GM21447 (cell line): Measurements from ENCODE around the gene PCYT2.
"Not testable (repeated sequence)": the region's sequence is repeated elsewhere in the genome, so short reads cannot be mapped to it uniquely, and the experiment has no call there.

ENCODE experiments used
- ATAC-seq: cut with Tn5 transposase; IDR thresholded peaks from one replicate; pipeline ENCODE4 v1.9.1; 2021; ENCODE audit not compliant: unreplicated experiment

Gene PCYT2

DNA sequence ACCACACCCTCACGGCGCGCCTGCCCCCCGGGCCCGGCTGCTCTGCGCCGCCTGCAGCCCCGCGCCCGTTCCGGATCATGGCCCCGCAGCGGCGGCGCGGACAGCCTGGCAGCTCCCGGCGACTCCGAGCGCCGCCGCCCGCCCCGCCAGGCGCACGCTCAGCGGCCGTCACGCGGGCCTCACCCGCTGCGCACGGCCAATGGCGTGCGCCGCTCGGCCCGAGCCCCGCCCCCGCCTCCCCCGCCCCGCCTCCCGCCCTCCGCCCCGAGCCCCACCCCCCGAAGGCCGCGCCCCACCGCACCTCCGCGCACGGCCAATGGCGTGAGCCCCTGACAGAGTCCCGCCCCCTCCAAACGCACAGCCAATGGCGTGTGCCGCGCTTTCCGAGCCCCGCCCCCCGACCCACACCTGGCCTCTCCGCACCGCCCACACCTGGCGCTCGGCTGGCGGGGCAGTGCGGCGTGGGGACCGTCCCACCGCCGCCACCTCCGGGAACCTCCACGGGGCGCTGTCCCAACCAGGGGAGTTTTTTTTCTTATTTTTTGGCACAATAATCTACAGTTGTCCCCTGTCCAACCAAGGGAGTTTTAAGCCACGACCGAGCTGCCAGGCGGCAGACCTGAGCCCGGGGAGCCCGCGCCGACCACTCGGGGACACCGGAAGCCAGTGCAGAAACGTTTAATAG is at the start of gene PCYT2:
Gene PCYT2 (minus strand): TSS at position 123 of the 685 bp plus-strand sequence. CDS start 44 bp downstream, at position 79.
- ATAC-seq, result peak; percentile 67

DNA sequence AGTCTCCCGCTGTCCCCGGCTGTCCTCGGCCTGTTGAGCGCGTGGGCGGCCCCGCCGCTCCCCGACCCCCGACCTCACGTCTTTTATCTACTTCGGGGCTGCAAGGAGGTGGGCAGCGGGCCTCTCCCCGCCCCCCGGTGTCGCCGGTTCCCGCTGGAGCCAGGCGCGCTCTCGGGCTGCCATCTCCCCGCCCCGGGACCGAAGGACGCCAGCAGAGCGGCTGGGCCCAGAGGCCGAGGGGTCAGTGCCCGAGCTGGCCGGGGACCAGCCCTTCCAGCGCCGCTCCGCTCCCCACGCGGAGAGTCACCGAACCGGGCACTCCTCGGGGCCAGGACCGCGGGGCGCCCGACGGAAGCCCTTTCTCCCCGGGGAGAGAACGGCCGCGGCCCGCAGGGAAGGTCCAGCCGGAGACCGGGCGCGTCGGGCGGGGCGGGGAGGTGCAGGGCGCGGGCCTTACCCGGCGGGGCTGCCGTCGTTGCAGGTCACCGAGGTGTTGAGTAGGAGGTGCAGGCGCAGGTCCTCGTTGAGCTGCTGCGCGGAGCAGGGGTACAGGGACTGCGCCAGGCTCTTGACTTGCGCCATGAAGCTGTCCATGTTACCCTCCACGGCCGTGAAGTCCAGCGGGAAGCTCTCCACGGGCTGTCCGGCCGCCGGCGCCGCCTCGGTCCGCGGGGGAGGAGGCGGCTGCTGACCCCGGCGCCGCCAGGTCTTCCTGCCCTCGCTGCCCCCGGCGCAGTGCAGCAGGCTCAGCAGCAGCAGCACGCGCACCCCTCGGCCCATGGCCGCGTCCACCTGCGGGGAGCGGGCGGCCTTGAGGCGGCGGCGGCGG is 49.1 kb upstream of the PCYT2 start:
- no peak for ATAC-seq

DNA sequence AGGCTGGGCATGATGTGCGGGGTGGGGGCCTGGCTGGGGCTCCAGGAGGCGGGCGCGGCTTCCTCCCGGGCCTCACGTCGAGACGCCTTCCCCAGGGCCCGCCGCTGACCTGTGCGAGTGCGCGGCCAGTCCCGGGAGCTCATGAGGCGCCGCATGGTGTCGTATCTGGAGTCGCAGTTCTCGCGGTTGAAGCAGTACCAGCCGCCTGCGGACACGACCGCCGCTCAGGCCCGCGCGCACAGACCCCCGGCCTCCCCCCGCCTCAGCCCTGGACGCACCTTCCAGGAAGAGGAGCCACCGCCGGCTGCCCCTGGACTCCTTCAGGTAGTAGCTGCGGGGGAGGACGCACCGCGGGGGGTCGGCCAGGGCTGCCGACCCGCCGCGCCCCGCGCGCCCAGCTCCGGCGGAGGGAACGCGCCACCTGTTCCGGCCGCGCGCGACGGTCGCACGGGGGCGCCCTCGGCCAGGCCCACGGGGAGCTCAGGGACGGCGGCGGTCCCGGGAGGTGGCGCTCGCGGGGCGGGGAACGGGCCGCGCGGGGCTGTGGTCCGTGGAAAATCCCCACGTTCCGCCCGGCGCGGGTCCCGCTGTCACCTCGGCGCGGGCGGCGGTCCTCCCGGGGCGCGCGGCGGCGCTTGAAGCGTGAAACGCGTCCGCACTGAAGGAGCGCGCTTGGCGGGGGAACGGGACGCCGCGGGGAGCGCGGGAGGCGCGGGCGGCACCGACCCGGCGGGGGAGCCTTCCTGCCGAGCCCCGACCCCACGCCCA is 48.3 kb upstream of the PCYT2 start:
- no peak for ATAC-seq

DNA sequence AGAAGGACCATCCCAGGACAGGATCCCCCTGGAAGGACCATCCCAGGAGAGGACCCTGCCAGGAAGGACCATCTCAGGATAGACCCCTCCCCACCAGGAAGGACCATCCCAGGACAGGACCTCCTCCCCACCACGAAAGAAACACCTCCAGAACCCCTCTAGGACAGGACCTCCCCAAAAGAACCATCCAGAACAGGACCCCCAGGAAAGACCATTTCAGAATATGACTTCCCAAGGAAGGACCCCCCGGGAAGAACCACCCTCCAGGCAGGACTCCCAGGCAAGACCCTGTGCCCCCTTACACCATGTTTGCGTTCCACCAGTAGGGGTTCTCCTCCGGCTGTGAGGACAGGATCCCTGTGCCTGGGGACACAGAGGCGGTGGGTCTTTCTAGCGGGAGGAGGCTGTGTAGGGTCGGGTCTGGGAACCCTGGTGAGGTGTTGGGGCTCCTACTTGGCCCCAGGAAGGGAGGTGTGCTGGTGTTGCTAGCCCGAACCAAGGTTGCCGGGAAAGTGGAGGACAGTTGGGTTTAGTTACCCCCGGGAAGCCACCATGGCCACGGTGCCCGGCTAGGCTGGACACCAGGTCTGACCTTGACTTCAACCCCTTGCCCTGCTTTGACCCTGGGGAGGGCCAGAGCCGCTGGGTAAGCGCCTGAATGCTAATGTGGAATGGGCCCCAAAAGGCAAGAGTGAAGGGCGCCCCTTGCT is 47.6 kb upstream of the PCYT2 start:
- no peak for ATAC-seq

DNA sequence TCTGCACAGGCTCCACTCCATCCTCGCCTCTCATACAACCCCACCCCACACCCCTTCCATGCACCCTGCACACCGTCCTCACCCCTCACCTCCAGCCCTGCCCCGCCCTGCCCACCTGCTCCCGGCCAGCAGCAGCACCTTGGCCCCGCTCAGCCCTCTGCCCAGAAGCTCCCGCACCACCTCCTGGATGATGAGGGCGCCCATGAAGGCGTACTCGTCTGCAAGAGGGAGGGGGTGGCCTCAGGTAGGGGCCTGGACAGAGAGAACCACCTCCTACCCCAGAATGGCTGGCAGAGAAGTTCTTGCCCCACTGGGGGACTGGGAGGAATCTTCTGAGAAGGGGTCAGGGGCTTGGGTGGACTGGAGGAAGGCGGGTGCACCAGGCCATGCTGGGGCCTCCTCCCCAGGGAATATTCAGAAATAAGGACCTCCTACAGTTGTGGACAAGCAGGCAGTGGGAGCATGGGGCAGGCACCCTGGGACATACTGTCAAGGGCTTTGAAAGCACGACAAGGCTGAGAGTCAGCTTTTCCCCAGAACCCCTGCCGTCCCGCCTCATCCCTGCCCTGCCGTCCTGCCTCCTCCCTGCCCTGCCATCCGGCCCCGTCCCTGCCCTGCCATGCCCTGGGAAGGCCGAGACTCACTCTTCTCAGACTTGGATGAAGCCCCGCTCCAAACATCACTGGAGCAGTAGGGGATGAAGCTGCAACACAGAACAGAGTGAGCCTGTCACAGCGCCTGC is 46.7 kb upstream of the PCYT2 start:
- no peak for ATAC-seq

DNA sequence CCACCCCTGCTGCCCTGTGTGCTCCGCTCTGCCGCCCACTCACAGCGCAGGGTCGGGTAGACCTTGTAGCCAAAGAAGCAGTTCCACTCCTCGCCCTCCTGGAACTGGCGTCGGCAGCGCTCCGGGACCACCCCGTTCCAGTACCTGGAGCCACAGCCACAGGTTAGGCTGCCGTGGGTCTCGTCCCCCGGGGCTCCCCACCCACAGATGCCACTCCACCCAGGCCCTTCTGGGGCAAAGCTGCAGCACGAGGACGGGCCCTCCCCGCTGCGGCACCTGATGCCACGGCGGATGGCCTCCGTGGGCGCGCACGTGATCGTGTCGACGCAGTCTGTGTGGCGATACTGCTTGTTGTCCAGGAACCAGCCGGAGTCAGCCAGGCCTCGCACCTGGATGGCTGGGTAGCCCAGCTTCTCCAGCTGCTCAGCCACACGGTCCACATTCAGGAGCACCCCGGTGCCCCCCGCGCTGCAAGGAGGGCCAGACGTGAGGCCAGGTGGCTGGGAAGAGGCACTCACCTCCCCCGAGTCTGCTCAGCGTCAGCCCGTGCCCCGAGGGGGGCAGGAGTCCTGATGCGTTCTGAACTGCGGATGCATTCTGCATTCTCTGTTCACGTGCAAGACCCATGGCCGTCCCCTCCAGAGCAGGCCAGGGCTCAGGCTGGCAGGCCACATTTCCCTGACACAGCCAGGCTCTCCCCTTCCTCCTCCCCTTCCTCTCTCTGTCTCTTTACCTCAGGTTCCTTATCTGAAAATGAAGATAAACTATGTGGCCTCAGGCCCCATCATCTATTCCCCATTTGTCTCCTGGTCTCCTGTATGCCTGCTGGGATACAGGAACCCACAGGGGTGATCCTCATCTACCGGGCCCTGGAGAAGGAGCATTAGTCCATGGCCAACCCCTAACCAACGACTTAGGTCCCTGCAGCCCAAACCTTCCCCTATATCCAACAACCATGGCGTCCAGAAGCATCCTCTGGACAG is 45.7 kb upstream of the PCYT2 start:
- no peak for ATAC-seq

DNA sequence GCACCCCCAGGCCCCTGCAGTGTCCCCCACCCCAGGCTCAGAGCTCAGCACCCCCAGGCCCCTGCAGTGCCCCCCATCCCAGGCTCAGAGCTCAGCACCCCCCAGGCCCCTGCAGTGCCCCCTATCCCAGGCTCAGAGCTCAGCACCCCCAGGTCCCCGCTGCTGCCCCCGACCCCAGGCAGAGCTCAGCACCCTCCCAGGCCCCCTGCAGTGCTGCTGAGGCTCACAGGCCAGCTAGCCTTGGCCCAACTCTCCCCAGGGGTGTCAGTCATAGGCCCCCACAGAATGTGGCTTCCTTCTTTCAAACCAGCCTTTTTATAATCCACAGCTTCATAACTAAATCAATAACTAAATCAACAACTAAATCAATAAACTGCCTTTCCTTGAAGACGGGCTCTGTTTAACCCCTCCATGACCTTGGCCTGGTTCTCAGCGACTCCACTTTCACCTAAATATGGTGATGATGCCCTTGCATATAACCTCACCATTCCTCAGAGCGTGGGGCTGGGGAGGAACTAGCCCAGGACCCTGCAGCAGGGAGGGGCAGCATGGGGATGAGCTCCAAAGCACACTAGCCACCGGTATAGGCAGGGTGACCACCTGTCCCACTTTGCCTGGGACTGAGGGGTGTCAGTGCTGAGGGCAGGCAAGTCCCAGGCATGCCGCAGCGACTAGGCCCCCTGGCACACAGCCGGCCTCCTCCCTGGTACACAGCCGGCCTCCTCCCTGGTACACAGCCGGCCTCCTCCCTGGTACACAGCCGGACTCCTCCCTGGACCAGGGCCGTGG is 44.8 kb upstream of the PCYT2 start:
- ATAC-seq, result no peak

DNA sequence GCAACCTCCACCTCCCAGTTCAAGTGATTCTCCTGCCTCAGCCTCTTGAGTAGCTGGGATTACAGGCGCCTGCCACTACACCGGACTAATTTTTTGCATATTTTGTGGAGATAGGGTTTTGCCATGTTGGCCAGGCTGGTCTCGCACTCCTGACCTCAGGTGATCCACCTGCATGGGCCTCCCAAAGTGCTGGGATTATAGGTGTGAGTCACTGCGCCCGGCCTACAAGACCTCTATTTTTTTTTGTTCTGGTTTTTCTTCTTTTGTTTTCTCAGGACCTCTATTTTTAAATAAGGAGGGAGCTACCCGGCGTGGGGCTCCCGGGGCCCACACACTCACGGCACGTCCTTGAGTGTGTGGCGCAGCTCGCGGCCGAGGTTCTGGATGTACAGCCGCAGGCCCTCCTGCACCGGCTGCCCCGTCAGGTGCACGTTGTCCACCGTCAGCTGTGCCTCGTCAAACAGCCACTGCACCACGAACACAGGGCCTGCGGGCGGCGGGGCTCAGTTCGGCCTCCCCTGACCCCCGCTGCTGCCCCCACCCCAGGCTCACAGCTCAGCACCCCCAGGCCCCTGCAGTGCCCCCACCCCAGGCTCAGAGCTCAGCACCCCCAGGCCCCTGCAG is 44.0 kb upstream of the PCYT2 start:
- no peak for ATAC-seq

DNA sequence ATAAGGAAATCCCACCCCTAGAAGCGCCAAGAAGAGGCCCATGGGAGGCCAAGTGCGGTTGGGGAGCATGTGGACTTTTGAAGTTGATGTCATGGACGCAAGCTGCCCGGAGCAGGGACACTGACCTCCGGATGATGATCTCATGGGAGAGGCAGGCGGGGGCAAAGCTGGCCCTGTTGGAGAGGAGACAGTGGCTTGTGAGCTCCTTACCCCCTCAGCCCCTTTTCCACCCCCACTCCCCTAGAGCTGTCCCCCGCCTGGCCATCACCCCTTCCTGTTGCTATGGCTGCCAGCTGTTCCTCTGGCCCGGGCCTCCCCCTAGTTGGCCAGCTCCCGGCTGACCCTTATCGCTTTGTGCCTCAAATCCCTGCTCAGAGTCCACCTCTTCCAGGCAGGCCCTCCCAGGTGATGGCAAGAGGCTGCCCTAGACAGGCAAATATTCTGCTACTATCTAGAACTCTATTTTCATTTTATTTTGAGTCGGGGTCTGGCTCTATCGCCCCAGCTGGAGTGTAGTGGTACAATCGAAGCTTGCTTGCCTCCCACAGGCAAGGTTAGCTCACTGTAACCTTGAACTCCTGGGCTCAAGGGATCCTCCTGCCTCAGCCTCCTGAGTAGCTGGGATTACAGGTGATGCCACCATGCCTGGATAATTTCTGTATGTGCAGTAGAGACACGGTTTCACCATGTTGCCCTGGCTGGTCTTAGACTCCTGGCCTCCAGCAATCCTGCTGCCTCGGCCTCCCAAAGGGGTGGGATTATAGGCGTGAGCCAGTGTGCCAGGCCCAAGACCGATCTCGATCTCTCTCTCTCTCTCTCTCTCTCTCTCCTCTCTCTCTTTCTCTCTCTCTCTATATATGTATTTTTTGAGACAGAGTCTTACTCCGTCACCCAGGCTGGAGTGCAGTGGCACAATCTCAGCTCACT is 43.2 kb upstream of the PCYT2 start:
- ATAC-seq, result no peak

DNA sequence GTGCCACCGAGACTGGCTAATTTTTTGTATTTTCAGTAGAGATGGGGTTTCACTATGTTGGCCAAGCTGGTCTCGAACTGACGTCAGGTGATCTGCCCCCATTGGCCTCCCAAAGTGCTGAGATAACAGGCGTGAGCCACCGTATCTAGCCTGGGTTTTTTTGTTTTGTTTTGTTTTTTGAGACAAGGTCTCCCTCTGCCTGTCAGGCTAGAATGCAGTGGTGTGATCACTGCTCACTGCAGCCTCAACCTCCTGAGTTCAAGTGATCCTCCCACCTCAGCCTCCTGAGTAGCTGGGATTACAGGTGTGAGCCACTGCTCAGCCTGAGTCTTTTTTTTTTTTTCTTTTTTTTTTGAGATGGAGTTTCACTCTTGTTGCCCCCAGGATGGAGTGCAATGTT is 42.2 kb upstream of the PCYT2 start:
- not testable (repeated sequence) for ATAC-seq

DNA sequence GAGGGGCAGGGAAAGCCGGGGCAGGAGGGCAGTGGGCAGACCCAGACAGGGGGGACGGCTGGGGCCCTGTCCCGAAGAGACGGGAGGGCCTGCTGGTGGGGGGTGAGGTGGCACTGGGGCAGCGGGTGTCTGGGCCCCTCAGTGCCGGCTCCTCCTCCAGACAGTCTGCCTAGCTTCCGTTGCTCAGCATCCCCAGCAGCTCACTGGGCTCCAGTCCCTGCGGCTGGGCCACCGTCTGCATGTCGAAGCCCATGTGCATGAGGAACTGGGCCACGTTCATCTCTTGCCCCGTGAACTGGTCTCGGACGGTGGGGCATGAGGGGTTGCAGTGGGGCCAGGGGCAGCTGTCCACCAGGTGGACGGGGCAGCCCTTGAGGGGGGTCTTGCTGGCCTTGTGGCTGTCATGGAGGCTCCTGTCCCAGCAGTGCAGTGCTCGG is 41.6 kb upstream of the PCYT2 start:
- ATAC-seq, result no peak

DNA sequence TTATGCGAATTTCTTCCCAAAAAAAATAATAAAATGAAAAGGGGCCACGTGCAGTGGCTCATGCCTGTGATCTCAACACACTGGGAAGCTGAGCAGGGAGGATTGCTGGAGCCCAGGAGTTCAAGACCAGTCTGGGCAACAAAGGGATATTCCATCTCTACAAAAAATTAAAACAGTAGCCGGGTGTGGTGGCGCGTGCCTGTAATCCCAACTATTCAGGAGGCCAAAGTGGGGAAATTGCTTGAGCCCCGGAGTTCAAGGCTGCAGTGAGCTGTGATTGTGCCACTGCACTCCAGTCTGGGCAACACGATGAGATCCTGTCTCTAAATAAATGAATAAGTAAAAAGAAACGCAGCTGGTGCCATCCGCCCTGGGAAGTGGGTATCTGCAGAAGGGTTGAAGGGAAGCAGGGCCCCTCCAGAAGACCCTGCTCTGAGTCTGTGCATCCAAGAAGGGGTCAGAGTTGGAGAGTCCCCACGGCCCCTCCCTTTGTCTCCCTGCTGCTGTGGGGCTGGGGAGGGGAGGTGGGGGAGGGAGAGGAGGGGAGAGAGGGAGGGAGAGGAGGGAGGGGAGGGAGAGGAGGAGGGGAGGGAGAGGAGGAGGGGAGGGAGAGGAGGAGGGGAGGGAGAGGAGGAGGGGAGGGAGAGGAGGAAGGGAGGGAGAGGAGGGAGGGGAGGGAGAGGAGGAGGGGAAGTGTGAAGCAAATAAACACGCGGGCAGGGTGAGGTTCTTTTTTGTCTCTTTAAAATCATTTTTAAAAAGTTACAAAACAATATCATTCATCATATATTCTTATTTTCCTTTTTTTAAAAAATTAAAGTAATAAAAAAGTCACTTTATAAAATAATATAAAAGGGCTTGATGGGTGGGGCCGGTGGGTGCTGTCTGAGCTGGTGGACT is 40.8 kb upstream of the PCYT2 start:
- no peak for ATAC-seq

DNA sequence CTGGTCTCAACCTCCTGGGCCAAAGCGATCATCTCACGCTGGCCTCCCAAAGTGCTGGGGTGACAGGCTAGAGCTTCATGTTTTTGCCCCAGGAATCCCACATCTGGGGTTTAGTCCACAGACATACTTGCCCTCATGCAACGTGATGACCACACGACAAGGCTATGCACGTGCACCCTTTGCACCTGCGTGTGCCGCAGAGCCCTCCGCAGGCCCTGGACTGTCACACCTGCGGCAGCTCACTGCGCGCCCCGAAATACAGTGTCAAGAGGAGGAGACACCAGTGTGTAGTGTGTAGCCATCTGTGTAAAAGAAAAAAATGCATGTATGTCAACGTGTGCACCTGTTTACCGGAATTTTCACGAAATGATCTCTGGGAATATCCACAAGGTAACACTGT is 39.3 kb upstream of the PCYT2 start:
- no peak for ATAC-seq

DNA sequence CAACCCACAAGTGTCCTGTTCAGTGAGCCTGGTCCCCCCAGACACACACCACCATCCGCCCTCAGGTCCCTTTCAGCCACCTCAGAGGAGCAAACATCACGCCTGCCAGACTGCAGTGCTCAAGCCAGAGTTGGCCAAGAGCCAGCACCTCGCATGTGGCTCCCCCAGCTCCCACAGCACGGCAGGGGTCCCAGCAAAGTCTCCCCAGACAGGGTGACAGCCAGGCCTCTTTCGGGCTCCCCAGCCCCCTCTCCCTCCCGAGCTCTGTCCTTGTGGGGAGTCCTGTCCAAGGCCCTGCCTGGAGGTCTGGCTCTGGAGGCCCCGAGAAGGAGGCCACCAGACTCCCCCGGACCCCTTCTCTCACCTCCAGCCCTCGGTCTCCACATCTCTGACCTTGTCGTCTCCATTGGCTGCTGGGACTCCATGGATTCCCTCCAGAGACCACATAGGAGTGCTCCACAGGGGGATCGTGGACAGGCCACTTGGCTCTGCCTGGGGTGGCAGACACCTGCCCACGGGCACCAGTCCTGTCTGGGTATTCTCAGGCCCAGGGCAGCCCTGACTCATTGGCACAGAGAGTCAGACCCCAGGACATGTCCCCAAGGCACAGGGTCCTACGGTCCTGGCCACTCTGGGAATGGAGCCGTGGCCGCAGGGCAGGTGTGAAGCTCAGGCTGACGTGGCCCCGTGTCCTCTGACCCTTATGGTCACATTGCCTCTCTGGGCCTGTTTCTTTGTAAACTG is 37.6 kb upstream of the PCYT2 start:
- ATAC-seq, result no peak

DNA sequence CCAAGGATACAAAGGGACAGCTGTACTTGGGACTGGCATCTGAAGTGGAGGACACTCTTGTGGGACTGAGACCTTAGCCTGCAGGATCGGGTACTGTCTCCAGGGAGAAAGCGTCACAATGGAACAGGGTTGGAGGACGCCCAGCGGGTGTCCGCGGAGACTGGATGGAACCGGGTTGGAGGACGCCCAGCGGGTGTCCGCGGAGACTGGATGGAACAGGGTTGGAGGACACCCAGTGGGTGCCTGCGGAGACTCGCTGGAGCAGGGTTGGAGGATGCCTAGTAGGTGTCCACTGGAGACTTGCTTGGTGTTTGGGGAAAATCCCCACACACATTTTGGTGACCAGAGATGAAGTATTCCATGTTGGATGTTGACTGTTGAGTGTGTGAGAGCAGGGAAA is 36.0 kb upstream of the PCYT2 start, which contains the start of gene MYADML2:
Gene MYADML2 (minus strand): TSS at position 45 of the 400 bp plus-strand sequence. CDS start 5,492 bp downstream, outside the sequence.
- no peak for ATAC-seq
